ENCODE data around the gene TAF4B.
"Not testable (repeated sequence)": the region's sequence is repeated elsewhere in the genome, so short reads cannot be mapped to it uniquely, and the experiment has no call there.

TAF4B gene

DNA sequence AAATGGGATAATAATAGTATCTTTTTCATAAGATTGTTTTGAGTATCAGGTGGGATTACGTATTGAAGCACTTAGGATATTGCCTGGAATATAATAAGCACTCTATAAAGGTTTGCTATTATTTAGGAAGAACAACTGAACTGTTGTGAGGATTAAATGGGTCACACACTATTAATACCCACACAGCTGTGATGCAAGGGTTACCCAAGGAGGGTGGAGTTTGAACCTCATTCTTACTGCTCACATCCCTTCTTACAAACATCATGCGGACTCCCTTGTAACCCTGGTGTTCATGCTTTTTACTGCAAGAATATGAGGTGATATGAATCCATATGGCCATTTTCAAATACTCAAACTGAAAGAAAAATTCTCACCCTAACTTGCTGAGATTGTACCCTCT, 208.6 kb downstream of the TAF4B start:
- no peak for DNase-seq

DNA sequence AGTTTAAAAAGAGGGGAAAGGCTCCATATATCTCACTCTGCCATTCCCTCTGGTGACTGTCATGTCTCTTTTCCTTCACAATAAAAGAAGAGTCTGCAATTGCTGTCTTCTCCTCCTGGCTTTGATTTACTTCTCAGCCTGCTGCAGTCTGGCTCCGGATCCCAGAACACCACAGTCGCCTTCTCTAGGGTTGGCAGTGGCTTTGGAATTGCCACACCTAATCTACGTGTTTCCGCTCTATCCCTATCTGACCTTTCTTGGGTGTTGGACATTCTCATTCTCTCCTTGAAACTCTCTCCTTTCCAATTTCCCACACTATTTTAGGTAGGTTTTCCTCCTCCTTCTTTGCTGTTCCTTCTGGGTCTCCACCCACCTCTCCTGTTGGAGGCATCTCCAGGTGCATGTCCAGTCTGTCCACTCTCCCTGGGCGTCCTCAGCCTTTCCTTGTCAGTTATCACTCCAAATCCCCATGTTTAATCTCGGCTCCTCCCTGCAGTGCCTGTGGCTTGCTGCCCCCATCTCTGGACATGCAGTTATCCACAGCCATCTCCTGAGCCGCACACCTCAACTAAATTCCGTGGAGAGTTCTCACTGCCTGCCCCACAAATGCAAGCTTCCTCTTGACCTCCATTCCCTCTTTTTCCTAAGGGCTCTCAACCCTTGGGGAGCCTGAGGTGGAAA, 209.3 kb downstream of the TAF4B start:
- DNase-seq, result no peak

GRCh38 chr18:26436176-26437051, 210.2 kb downstream of the TAF4B start:
- no peak for DNase-seq

GRCh38 chr18:26437634-26438033, 211.4 kb downstream of the TAF4B start:
- DNase-seq, result not testable (repeated sequence)

DNA sequence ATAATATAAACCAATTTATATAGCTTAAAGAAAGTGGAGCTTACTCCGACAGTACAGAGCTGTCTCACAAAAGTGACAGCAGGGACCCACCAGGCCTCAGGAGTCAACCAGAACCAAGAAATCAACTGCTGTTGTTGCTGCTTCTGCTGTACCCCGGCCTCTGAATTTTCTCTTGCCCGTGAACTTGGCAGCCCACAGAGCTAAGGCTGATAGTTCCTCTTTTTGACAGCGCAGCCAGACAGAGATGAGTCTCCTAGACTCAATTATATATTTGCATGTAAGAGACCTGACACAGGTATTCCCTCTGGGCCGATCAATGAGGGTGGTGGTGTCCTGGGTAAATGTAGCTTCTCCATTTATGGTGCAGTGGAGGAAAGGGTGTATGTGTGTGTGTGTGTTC, 212.7 kb downstream of the TAF4B start:
- DNase-seq, result no peak

DNA sequence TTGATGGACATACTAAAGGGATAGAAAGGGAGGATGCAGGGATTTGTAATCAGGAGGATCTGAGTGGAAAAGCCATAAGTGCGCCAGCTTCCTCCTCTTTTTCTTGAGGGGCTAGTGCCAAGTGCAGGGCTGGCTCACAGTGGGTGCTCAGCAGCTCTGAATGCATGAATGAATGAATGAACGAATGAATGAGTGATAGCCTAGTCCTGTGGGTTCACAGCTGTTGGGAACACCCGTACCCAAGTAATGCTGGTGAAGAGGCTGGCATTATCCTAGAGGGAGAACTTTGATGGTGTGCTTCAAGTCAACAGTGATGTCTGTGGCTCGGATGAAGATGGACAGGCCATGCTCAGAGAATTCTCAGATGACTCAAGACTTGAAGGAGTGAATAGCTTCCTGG, 213.3 kb downstream of the TAF4B start:
- DNase-seq, result no peak

DNA sequence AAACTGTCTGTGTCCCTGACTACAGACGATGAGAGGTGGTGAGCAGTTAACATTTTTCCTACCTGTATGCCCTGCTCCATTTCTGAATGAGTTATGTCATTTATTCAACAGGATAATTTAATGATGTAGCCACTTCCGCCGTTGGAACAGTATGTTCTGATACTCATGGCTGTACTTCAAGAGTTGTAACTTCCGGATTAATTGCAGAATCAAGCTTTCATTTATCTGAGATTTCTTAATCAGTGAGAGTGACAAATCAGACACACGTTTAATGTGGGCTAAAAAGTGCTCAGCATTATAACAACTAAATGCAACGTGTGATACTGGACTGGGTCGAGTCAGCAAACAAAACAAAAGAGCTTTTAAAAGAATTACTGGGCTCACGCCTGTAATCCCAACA, 214.4 kb downstream of the TAF4B start:
- no peak for DNase-seq
